ENCODE data around the gene CD44. TPM values are rescaled to one million over a fixed set of nuclear protein-coding genes. Genes with fewer than 3 reads are reported as not detected.

Gene CD44
- total RNA-seq, 2 donors from 2014 or later: 166 to 203 TPM

DNA sequence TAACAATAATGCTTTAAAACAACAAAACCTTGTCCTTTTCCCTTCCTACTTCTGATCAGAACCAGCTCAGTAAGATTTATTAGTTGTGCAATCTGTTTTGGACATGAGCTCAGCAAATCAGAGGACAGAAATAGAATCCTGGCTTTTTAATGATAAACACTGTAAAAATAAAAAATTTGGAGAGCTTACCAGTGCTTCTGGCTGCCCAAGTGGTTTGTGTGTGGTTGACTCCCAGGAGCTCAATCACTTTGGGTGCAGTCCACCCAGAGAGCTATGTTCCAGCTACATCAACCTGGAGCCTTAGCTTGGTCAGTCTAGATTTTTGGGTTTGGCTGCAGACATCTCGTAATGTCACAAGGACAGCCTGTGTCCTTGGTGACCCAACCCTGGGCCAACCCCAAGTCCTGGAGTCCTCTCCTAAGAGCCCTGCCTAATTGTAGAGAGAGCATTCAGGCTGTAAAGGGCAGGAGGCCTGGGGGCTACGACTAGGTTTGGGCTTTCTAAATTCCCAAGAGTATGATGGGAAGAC is 28.5 kb downstream of the CD44 start:
- no peak overlapping the region for H3K4me3 ChIP-seq
- H3K27ac ChIP-seq: peak overlapping the region; percentile 14 to 25
- H3K36me3 ChIP-seq: no peaks in the 10 kb centered on the region
- no peaks in the 10 kb centered on the region for H3K9me3 ChIP-seq
- 66% methylated on average over 2 of the region's 2 CpGs for WGBS
- intact Hi-C loops (cut with DNase I): no loop called here
- peak; percentile 44 for TF ChIP-seq POLR2AphosphoS5 (IDR thresholded peaks at IDR 0.05)
- TF ChIP-seq, protein P1, sequence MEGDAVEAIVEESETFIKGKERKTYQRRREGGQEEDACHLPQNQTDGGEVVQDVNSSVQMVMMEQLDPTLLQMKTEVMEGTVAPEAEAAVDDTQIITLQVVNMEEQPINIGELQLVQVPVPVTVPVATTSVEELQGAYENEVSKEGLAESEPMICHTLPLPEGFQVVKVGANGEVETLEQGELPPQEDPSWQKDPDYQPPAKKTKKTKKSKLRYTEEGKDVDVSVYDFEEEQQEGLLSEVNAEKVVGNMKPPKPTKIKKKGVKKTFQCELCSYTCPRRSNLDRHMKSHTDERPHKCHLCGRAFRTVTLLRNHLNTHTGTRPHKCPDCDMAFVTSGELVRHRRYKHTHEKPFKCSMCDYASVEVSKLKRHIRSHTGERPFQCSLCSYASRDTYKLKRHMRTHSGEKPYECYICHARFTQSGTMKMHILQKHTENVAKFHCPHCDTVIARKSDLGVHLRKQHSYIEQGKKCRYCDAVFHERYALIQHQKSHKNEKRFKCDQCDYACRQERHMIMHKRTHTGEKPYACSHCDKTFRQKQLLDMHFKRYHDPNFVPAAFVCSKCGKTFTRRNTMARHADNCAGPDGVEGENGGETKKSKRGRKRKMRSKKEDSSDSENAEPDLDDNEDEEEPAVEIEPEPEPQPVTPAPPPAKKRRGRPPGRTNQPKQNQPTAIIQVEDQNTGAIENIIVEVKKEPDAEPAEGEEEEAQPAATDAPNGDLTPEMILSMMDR (IDR thresholded peaks at IDR 0.05): no peak
- no peak for TF ChIP-seq POLR2A (IDR thresholded peaks at IDR 0.05)
- H3K27me3 ChIP-seq (replicated peaks; ENCODE audit: insufficient read depth): no peaks in the 10 kb centered on the region
- no peak for DNase-seq (ENCODE audit: low spot score)
- peaks cover 8% of the 10 kb centered on the region for H3K4me1 ChIP-seq (replicated peaks)

DNA sequence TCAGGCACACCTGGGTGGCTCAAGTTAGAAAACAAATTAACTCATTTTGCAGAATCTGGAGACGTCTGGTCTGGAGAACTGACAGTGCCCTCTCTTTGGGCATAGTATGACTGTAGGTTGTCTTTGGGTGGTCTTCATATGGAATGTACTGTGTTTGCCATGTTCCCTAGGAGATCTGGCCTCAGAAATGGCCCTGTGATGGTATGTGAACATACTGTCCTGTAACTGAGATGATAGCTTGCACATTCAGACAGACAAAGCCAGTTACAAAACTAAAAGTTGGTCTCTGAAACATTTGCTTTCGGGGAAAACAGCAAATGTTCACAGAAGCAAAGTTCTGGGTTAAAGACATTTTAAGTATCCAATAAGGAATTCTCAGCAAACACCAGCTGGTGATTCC is 29.7 kb downstream of the CD44 start:
- WGBS: 83% methylated on average over 2 of the region's 2 CpGs
- TF ChIP-seq POLR2AphosphoS5 (IDR thresholded peaks at IDR 0.05): no peak
- no peak for TF ChIP-seq POLR2A (IDR thresholded peaks at IDR 0.05)
- TF ChIP-seq, protein P1 (IDR thresholded peaks at IDR 0.05): no peak
- no peak for DNase-seq (ENCODE audit: low spot score)
- H3K36me3 ChIP-seq: no peaks in the 10 kb centered on the region
- H3K27me3 ChIP-seq (replicated peaks; ENCODE audit: insufficient read depth): no peaks in the 10 kb centered on the region
- no peak overlapping the region for H3K27ac ChIP-seq
- no peaks in the 10 kb centered on the region for H3K9me3 ChIP-seq
- no peak overlapping the region for H3K4me3 ChIP-seq
- intact Hi-C loops (cut with DNase I): no loop called here
- H3K4me1 ChIP-seq (replicated peaks): peaks cover 11% of the 10 kb centered on the region

DNA sequence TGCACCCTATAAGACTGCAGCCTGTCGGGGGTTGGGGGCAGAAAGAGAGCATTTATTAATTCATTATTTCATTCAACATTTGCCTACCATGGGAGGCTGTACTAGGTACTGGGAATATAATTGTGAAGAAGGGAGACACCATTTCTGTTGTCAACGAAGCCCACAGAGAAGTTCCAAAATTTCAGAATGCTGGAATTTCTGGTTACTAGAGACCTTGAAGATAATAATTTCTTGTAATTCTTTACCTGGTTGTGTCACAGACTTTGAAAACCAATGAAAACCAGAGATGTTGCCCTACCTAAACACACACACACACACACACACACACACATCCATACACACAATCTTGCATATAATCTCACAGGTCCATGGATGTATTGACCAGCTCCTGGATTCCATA is 30.1 kb downstream of the CD44 start:
- no peak overlapping the region for H3K4me3 ChIP-seq
- DNase-seq (ENCODE audit: low spot score): no peak
- no peaks in the 10 kb centered on the region for H3K27me3 ChIP-seq (replicated peaks; ENCODE audit: insufficient read depth)
- H3K27ac ChIP-seq: no peak overlapping the region
- 88% methylated on average over 2 of the region's 2 CpGs for WGBS
- peaks cover 11% of the 10 kb centered on the region for H3K4me1 ChIP-seq (replicated peaks)
- no peaks in the 10 kb centered on the region for H3K9me3 ChIP-seq
- TF ChIP-seq, protein P1 (IDR thresholded peaks at IDR 0.05): no peak
- TF ChIP-seq POLR2AphosphoS5 (IDR thresholded peaks at IDR 0.05) (no peak), POLR2A (IDR thresholded peaks at IDR 0.05) (no peak)
- intact Hi-C loops (cut with DNase I): no loop called here
- no peaks in the 10 kb centered on the region for H3K36me3 ChIP-seq

DNA sequence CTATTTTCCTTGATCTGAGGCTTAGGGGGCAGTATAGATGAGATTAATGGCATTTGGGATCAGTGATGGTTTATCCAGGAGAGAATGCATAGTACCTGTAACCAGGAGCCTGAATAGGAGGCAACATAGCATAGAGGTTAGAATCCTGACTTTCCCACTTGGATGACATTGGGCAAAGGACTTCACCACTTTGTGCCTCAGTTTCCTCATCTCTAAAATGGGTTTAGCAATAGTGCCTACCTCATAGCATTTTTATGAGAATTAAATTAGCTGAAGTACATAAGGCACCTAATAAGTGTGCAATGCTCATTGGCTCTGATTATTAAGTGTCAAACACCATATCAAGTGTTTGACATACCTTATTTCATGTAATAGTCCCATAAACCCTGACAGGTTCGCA is 30.8 kb downstream of the CD44 start:
- no peak for DNase-seq (ENCODE audit: low spot score)
- peaks cover 10% of the 10 kb centered on the region for H3K4me1 ChIP-seq (replicated peaks)
- intact Hi-C loops (cut with DNase I): no loop called here
- no peak overlapping the region for H3K4me3 ChIP-seq
- no peak for TF ChIP-seq POLR2A (IDR thresholded peaks at IDR 0.05)
- TF ChIP-seq, protein P1 (IDR thresholded peaks at IDR 0.05): no peak
- TF ChIP-seq POLR2AphosphoS5 (IDR thresholded peaks at IDR 0.05): no peak
- H3K27me3 ChIP-seq (replicated peaks; ENCODE audit: insufficient read depth): no peaks in the 10 kb centered on the region
- H3K27ac ChIP-seq: no peak overlapping the region
- no peaks in the 10 kb centered on the region for H3K9me3 ChIP-seq
- H3K36me3 ChIP-seq: no peaks in the 10 kb centered on the region
- 95% methylated on average over 1 of the region's 1 CpG for WGBS

DNA sequence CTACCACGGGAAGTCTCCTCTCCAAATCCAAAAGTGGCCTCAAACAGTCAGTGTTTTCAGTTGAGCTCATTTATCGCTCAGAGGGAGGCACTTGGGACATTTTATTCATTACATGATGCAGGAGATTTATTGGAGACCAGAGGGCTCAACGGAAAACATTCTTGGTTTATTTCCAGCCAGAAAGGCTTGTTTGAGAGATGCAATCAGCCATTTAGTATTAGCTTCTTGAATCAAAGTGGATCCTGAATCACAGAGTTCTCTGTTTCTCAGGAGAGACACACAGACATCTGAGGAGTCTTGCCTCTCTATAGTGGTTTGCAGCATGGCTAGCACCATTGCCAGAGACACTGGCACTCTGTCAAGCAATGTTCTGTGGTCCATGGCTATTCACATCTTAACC is 31.5 kb downstream of the CD44 start:
- Histone ChIP-seq H3K27ac (no peak overlapping the region), H3K27me3 (replicated peaks; ENCODE audit: insufficient read depth) (no peaks in the 10 kb centered on the region), H3K4me3 (no peak overlapping the region), H3K36me3 (no peaks in the 10 kb centered on the region), H3K9me3 (no peaks in the 10 kb centered on the region), H3K4me1 (replicated peaks) (peaks cover 9% of the 10 kb centered on the region)
- TF ChIP-seq POLR2A (IDR thresholded peaks at IDR 0.05): no peak
- TF ChIP-seq POLR2AphosphoS5 (IDR thresholded peaks at IDR 0.05): no peak
- TF ChIP-seq, protein P1 (IDR thresholded peaks at IDR 0.05): no peak
- intact Hi-C loops (cut with DNase I): no loop called here
- 25% methylated on average over 3 of the region's 3 CpGs for whole genome bisulfite sequencing
- no peak for DNase-seq (ENCODE audit: low spot score)
